ENCODE measurements around the gene ACSM6.

The ACSM6 gene

GRCh38 chr10:95273393-95274312 lies 79.6 kb downstream of the ACSM6 start:
- DNase-seq: no peak

GRCh38 chr10:95275726-95276366 lies 81.8 kb downstream of the ACSM6 start:
- no peak for DNase-seq

GRCh38 chr10:95276367-95277200 lies 82.5 kb downstream of the ACSM6 start:
- no peak for DNase-seq

- DNase-seq: no peak
Observed at GRCh38 chr10:95277201-95277570, 83.1 kb downstream of the ACSM6 start.

GRCh38 chr10:95277614-95278013 lies 83.6 kb downstream of the ACSM6 start:
- no peak for DNase-seq

Measured in activated gamma-delta T cell treated with Interleukin-2 at 50 U/mL for 16 hours (primary cell).